Gastroesophageal sphincter (tissue), 3 donors: ENCODE results near the gene TNFAIP2.

ENCODE experiments used
- CTCF ChIP-seq, 4 experiments: fragments of 200-600 bp in 2 of 4; fragments of 450-650 bp in 2 of 4; sonication (generic) in 1 of 4; IDR thresholded peaks; one replicate each; pipeline ENCODE4 v1.5.1; 2017 to 2019; ENCODE audit warnings: antibody characterized with exemption in 4 of 4, mild to moderate bottlenecking in 2 of 4, moderate library complexity in 2 of 4
- EP300 ChIP-seq: sonication (generic); formaldehyde crosslinking; IDR thresholded peaks from one replicate; pipeline ENCODE4 v1.6.1; 2017; ENCODE audit warnings: antibody characterized with exemption, mild to moderate bottlenecking
- POLR2A ChIP-seq, 2 donors: fragments of 450-650 bp; IDR thresholded peaks; one replicate each; pipeline ENCODE4 v1.6.1; 2017; ENCODE audit warnings: antibody characterized with exemption in 2 of 2, mild to moderate bottlenecking in 2 of 2, moderate library complexity in 1 of 2
- POLR2AphosphoS5 ChIP-seq: sonication (generic); formaldehyde crosslinking; IDR thresholded peaks from one replicate; pipeline ENCODE4 v1.6.1; 2017; ENCODE audit warnings: antibody characterized with exemption

GRCh38 chr14:103086771-103087342 lies 36.4 kb upstream of the TNFAIP2 start:
- no peak for TF ChIP-seq CTCF (IDR thresholded peaks at IDR 0.05)
- TF ChIP-seq POLR2A (IDR thresholded peaks at IDR 0.05) = no peak
- TF ChIP-seq EP300 = no peak
- no peak for TF ChIP-seq POLR2AphosphoS5
